GM13977 (cell line): ENCODE data around the gene TNNT1.

Source experiments
- DNase-seq: peaks from one replicate; pipeline ENCODE4 v3.0.0; 2012; ENCODE audit warnings: low spot score
- CTCF ChIP-seq: IDR thresholded peaks from 2 replicates; pipeline ENCODE4 v1.5.1; 2012; ENCODE audit warnings: mild to moderate bottlenecking, control low read depth; ENCODE audit not compliant: insufficient read depth; ENCODE audit errors: extremely low read depth, missing control alignments
- in situ Hi-C: fragments of 300-500 bp; cut with MboI; formaldehyde crosslinking; loops from one replicate; pipeline ENCODE4 v1.12.0; 2022; ENCODE audit warnings: low sequenced_read_pairs, low pct_unique_long_range_greater_than_20kb, mixed read lengths, inconsistent platforms; ENCODE audit not compliant: unreplicated experiment

TNNT1 gene

GRCh38 chr19:55152017-55152416, 3.0 kb upstream of the TNNT1 start:
- no peak for DNase-seq
- no peak for TF ChIP-seq CTCF
- in situ Hi-C loops, result no loop called here

DNA sequence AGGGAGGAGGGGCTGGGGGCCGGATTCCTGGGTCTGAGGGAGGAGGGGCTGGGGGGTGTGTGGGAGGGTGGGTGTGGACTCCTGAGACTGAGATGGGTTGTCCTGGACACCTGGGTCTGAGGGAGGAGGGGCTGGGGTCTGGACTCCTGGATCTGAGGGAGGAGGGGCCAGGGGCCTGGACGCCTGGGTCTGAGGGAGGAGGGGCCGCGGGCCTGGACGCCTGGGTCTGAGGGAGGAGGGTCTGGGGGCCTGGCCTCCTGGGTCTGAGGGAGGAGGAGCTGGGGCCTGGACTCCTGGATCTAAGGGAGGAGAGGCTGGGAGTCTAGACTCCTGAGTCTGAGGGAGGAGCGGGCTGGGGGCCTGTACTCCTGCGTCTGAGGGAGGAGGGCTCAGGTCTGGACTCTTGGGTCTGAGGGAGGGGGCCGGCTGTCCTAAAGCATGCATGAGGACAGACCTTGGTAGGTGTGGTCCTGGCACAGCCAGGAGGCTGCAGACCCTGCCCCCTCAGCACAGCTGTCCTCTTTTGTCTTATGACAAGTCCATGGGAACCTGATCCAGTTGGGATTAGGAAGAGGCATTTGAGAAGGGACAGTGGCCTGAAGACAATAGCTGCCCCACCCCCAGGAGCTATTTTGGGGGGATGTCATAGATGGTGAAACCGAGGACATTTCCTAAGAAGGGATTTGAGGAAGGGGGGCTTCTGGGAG, 1.3 kb downstream of the TNNT1 start:
- no peak for TF ChIP-seq CTCF
- in situ Hi-C loops, result no loop called here
- DNase-seq, result no peak

GRCh38 chr19:55146705-55147273, 2.2 kb downstream of the TNNT1 start:
- in situ Hi-C loops, result no loop called here
- DNase-seq, result no peak
- no peak for TF ChIP-seq CTCF

DNA sequence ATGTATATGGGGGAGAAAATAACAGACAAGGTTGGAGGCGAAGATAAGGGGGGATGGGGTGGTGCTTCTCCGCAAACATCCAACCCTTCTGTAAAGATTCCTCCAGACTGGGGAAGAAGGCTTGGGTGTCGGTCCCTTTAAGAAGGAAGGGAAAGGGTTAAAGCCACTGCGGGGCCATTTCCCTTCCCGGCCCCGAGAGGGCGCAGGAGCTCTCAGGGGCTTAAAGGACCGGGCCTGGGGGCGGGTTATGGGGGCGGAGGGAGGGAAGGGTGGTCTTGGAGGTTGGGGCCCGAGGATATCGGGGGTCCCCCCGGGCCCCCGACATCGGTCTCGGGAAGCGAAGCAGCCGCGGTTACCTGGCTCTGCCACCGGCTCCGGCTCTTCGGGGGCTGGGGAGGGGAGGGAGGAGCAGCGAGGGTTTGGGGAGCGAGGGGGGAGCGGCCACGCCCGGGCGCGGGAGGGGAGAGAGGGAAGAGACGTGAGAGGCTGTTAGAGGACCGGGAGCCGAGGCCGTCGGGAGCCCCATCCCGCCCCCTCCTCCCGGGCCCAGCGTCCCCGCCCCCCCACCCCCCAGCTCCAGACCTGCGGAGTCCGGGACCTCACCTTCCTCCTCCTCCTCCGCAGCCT, 2.8 kb downstream of the TNNT1 start:
- TF ChIP-seq CTCF, result peak; percentile 61
- in situ Hi-C loops, result no loop called here
- peak; percentile 76 for DNase-seq

DNA sequence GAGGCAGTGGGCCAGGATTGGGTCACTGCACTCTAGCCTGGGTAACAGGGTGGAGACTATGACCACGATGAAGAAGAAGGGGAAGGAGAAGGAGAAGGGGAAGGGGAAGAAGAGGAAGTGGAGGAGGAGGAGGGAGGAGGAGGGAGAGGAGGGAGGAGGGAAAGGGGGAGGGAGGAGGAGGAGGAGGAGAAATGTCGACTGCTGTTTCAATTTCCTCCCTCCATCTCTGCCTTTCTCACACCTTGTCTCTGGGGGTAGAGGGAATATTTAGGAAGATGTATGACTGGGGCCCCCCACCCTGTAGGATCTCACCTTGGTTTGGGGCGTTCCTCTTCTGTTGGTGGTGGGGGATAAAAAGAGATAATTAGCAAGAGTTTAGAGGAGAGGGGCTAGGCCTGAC, 3.8 kb downstream of the TNNT1 start:
- in situ Hi-C loops, result no loop called here
- DNase-seq, result no peak
- no peak for TF ChIP-seq CTCF

- no peak for TF ChIP-seq CTCF
- DNase-seq, result no peak
- in situ Hi-C loops, result no loop called here
These were observed 7.3 kb downstream of the TNNT1 start for GRCh38 chr19:55141696-55142095.
